HG02798 (cell line): ENCODE data around the gene ALDH16A1.
A peak's percentile ranks its signal among the peaks of the same experiment; 100 is the strongest.
"Not testable (repeated sequence)": the region's sequence is repeated elsewhere in the genome, so short reads cannot be mapped to it uniquely, and the experiment has no call there.

Experiments
- ATAC-seq: cut with Tn5 transposase; IDR thresholded peaks from one replicate; pipeline ENCODE4 v1.9.1; 2021; ENCODE audit warnings: mild to moderate bottlenecking; ENCODE audit not compliant: unreplicated experiment, poor library complexity

ALDH16A1 gene

GRCh38 chr19:49461130-49461529 is 8.1 kb downstream of the ALDH16A1 start:
- ATAC-seq: not testable (repeated sequence)

- ATAC-seq: no peak
Observed at GRCh38 chr19:49461656-49462055, 8.6 kb downstream of the ALDH16A1 start.

GRCh38 chr19:49462492-49462891 is 9.5 kb downstream of the ALDH16A1 start:
- ATAC-seq: no peak

- ATAC-seq: no peak
Observed at GRCh38 chr19:49463960-49464740, 11.1 kb downstream of the ALDH16A1 start.

- ATAC-seq: no peak
Observed at GRCh38 chr19:49465371-49465770, 12.3 kb downstream of the ALDH16A1 start.

- ATAC-seq: no peak
Observed at GRCh38 chr19:49468199-49468598, 15.2 kb downstream of the ALDH16A1 start.

GRCh38 chr19:49468746-49469447 is 15.9 kb downstream of the ALDH16A1 start:
- no peak for ATAC-seq

- ATAC-seq: peak; percentile 60
Observed at GRCh38 chr19:49469828-49470614, 17.0 kb downstream of the ALDH16A1 start.

GRCh38 chr19:49470615-49470978 is 17.6 kb downstream of the ALDH16A1 start:
- no peak for ATAC-seq

- no peak for ATAC-seq
Observed at GRCh38 chr19:49472936-49473335, 19.9 kb downstream of the ALDH16A1 start.

GRCh38 chr19:49473501-49473867 is 20.5 kb downstream of the ALDH16A1 start:
- ATAC-seq: not testable (repeated sequence)

- peak; percentile 77 for ATAC-seq
Observed at GRCh38 chr19:49473868-49474541, 21.0 kb downstream of the ALDH16A1 start, which contains the start of gene FLT3LG. TSS of gene FLT3LG (plus strand) at chr19:49474215. CDS start at chr19:49474640, 425 bp downstream.

GRCh38 chr19:49474542-49474924 is 21.5 kb downstream of the ALDH16A1 start:
- no peak for ATAC-seq

- no peak for ATAC-seq
Observed at GRCh38 chr19:49475191-49475917, 22.3 kb downstream of the ALDH16A1 start.

- no peak for ATAC-seq
Observed at GRCh38 chr19:49475995-49476880, 23.2 kb downstream of the ALDH16A1 start.

GRCh38 chr19:49479975-49480628 is 27.1 kb downstream of the ALDH16A1 start:
- ATAC-seq: no peak

GRCh38 chr19:49481020-49481683 is 28.1 kb downstream of the ALDH16A1 start:
- ATAC-seq: no peak

- ATAC-seq: no peak
Observed at GRCh38 chr19:49486232-49486631, 33.2 kb downstream of the ALDH16A1 start.
